ENCODE data around the gene MTR.

MTR gene

GRCh38 chr1:236759252-236759859 lies 35.7 kb upstream of the MTR start:
- Histone ChIP-seq H3K4me3 (ENCODE audit: low read depth in 1 of 2, low read length in 2 of 2) (no peak overlapping the region), H3K27me3 (ENCODE audit: low read depth, low read length) (no peaks in the 10 kb centered on the region), H3K27ac (ENCODE audit: low read length) (no peak overlapping the region), H3K36me3 (ENCODE audit: control insufficient read depth in 1 of 2, insufficient read depth in 2 of 2, low read length in 2 of 2) (no peaks in the 10 kb centered on the region), H3K4me1 (ENCODE audit: control insufficient read depth in 1 of 2, insufficient read depth in 2 of 2, low read length in 2 of 2) (no peaks in the 10 kb centered on the region), H3K9me3 (ENCODE audit: control insufficient read depth in 1 of 2, low read length in 2 of 2) (no peaks in the 10 kb centered on the region)

GRCh38 chr1:236760480-236760879 lies 34.6 kb upstream of the MTR start:
- H3K4me3 ChIP-seq (ENCODE audit: low read depth in 1 of 2, low read length in 2 of 2): no peak overlapping the region
- no peaks in the 10 kb centered on the region for H3K36me3 ChIP-seq (ENCODE audit: control insufficient read depth in 1 of 2, insufficient read depth in 2 of 2, low read length in 2 of 2)
- H3K9me3 ChIP-seq (ENCODE audit: control insufficient read depth in 1 of 2, low read length in 2 of 2): no peaks in the 10 kb centered on the region
- no peaks in the 10 kb centered on the region for H3K27me3 ChIP-seq (ENCODE audit: low read depth, low read length)
- no peaks in the 10 kb centered on the region for H3K4me1 ChIP-seq (ENCODE audit: control insufficient read depth in 1 of 2, insufficient read depth in 2 of 2, low read length in 2 of 2)
- no peak overlapping the region for H3K27ac ChIP-seq (ENCODE audit: low read length)

GRCh38 chr1:236760986-236761385 lies 34.1 kb upstream of the MTR start:
- no peaks in the 10 kb centered on the region for H3K4me1 ChIP-seq (ENCODE audit: control insufficient read depth in 1 of 2, insufficient read depth in 2 of 2, low read length in 2 of 2)

DNA sequence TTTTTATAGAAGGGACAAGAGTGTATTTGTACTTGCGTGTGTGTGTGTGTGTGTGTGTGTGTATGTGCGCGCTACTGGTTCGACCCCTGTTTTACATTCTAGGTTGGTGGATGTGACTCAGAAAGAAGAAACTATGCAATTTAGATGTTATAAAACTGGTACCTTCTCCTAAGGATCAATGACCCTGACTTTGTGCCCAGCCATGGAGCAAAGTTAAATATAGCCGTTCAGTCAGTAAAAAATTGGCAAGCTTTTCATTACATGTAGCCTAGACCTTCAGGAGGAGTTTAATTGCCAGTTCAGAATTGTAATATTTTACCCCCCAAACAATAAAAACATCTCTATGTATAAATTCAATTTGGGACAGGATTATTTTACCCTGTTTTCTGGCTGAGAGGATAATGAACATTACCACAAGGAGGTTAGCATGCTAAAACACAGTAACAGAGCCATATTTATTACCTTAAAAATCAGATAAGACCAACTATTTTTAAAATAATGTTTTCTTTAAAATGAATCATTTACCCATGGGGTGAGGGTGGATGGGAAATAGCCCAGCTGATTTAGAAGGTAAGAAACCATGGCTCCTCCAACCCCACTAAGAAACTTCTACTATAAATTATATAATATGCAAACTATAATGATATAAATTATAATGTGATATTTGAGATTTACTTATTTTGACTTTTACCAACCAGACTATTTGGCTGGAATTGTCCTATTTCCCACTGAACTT lies 33.5 kb upstream of the MTR start:
- no peaks in the 10 kb centered on the region for H3K27me3 ChIP-seq (ENCODE audit: low read depth, low read length)
- no peaks in the 10 kb centered on the region for H3K9me3 ChIP-seq (ENCODE audit: control insufficient read depth in 1 of 2, low read length in 2 of 2)
- H3K27ac ChIP-seq (ENCODE audit: low read length): no peak overlapping the region
- no peaks in the 10 kb centered on the region for H3K4me1 ChIP-seq (ENCODE audit: control insufficient read depth in 1 of 2, insufficient read depth in 2 of 2, low read length in 2 of 2)
- no peak overlapping the region for H3K4me3 ChIP-seq (ENCODE audit: low read depth in 1 of 2, low read length in 2 of 2)
- no peaks in the 10 kb centered on the region for H3K36me3 ChIP-seq (ENCODE audit: control insufficient read depth in 1 of 2, insufficient read depth in 2 of 2, low read length in 2 of 2)

More at GRCh38 chr1:236760986-236761385, 34.1 kb upstream of the MTR start:
- H3K27me3 ChIP-seq (ENCODE audit: low read depth, low read length): no peaks in the 10 kb centered on the region
- H3K27ac ChIP-seq (ENCODE audit: low read length): no peak overlapping the region
- no peaks in the 10 kb centered on the region for H3K9me3 ChIP-seq (ENCODE audit: control insufficient read depth in 1 of 2, low read length in 2 of 2)
- H3K36me3 ChIP-seq (ENCODE audit: control insufficient read depth in 1 of 2, insufficient read depth in 2 of 2, low read length in 2 of 2): no peaks in the 10 kb centered on the region
- H3K4me3 ChIP-seq (ENCODE audit: low read depth in 1 of 2, low read length in 2 of 2): no peak overlapping the region

- no peaks in the 10 kb centered on the region for H3K9me3 ChIP-seq (ENCODE audit: control insufficient read depth in 1 of 2, low read length in 2 of 2)
- no peaks in the 10 kb centered on the region for H3K27me3 ChIP-seq (ENCODE audit: low read depth, low read length)
- H3K27ac ChIP-seq (ENCODE audit: low read length): no peak overlapping the region
- no peaks in the 10 kb centered on the region for H3K36me3 ChIP-seq (ENCODE audit: control insufficient read depth in 1 of 2, insufficient read depth in 2 of 2, low read length in 2 of 2)
- H3K4me3 ChIP-seq (ENCODE audit: low read depth in 1 of 2, low read length in 2 of 2): no peak overlapping the region
- no peaks in the 10 kb centered on the region for H3K4me1 ChIP-seq (ENCODE audit: control insufficient read depth in 1 of 2, insufficient read depth in 2 of 2, low read length in 2 of 2)
Measured at GRCh38 chr1:236762410-236762809, 32.7 kb upstream of the MTR start.

- H3K27me3 ChIP-seq (ENCODE audit: low read depth, low read length): no peaks in the 10 kb centered on the region
- no peak overlapping the region for H3K4me3 ChIP-seq (ENCODE audit: low read depth in 1 of 2, low read length in 2 of 2)
- no peaks in the 10 kb centered on the region for H3K9me3 ChIP-seq (ENCODE audit: control insufficient read depth in 1 of 2, low read length in 2 of 2)
- no peaks in the 10 kb centered on the region for H3K4me1 ChIP-seq (ENCODE audit: control insufficient read depth in 1 of 2, insufficient read depth in 2 of 2, low read length in 2 of 2)
- H3K36me3 ChIP-seq (ENCODE audit: control insufficient read depth in 1 of 2, insufficient read depth in 2 of 2, low read length in 2 of 2): no peaks in the 10 kb centered on the region
- no peak overlapping the region for H3K27ac ChIP-seq (ENCODE audit: low read length)
Measured at GRCh38 chr1:236765831-236766230, 29.3 kb upstream of the MTR start.

- no peaks in the 10 kb centered on the region for H3K36me3 ChIP-seq (ENCODE audit: control insufficient read depth in 1 of 2, insufficient read depth in 2 of 2, low read length in 2 of 2)
- H3K27ac ChIP-seq (ENCODE audit: low read length): no peak overlapping the region
- H3K4me3 ChIP-seq (ENCODE audit: low read depth in 1 of 2, low read length in 2 of 2): no peak overlapping the region
- H3K4me1 ChIP-seq (ENCODE audit: control insufficient read depth in 1 of 2, insufficient read depth in 2 of 2, low read length in 2 of 2): no peaks in the 10 kb centered on the region
- no peaks in the 10 kb centered on the region for H3K9me3 ChIP-seq (ENCODE audit: control insufficient read depth in 1 of 2, low read length in 2 of 2)
- H3K27me3 ChIP-seq (ENCODE audit: low read depth, low read length): no peaks in the 10 kb centered on the region
Measured at GRCh38 chr1:236766506-236766905, 28.6 kb upstream of the MTR start.

GRCh38 chr1:236767276-236767675 lies 27.8 kb upstream of the MTR start:
- no peak overlapping the region for H3K27ac ChIP-seq (ENCODE audit: low read length)
- no peaks in the 10 kb centered on the region for H3K4me1 ChIP-seq (ENCODE audit: control insufficient read depth in 1 of 2, insufficient read depth in 2 of 2, low read length in 2 of 2)
- no peaks in the 10 kb centered on the region for H3K36me3 ChIP-seq (ENCODE audit: control insufficient read depth in 1 of 2, insufficient read depth in 2 of 2, low read length in 2 of 2)

DNA sequence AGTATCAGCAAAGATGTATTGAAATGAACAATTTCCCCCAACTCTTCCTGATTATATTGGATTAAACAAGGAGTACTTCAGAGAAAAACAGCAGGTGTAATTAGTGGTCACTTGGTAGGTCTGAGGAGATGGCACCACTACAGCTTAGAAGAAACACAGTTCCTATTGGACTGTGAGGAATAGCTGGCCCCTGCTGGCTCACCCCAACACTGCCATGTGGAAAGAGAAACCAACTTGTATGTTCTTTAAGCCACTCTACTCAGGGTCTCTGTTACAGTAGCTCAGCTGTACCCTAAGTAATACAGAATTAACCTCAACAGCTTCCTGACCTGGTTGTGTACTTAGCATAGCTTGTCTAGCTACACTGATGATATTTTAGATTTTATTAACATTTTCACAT lies 26.5 kb upstream of the MTR start:
- Histone ChIP-seq H3K27me3 (ENCODE audit: low read depth, low read length) (no peaks in the 10 kb centered on the region), H3K9me3 (ENCODE audit: control insufficient read depth in 1 of 2, low read length in 2 of 2) (no peaks in the 10 kb centered on the region), H3K36me3 (ENCODE audit: control insufficient read depth in 1 of 2, insufficient read depth in 2 of 2, low read length in 2 of 2) (no peaks in the 10 kb centered on the region), H3K27ac (ENCODE audit: low read length) (no peak overlapping the region), H3K4me1 (ENCODE audit: control insufficient read depth in 1 of 2, insufficient read depth in 2 of 2, low read length in 2 of 2) (no peaks in the 10 kb centered on the region), H3K4me3 (ENCODE audit: low read depth in 1 of 2, low read length in 2 of 2) (no peak overlapping the region)

More at GRCh38 chr1:236767276-236767675, 27.8 kb upstream of the MTR start:
- no peaks in the 10 kb centered on the region for H3K27me3 ChIP-seq (ENCODE audit: low read depth, low read length)
- no peaks in the 10 kb centered on the region for H3K9me3 ChIP-seq (ENCODE audit: control insufficient read depth in 1 of 2, low read length in 2 of 2)
- H3K4me3 ChIP-seq (ENCODE audit: low read depth in 1 of 2, low read length in 2 of 2): no peak overlapping the region

- H3K9me3 ChIP-seq (ENCODE audit: control insufficient read depth in 1 of 2, low read length in 2 of 2): no peaks in the 10 kb centered on the region
- no peaks in the 10 kb centered on the region for H3K36me3 ChIP-seq (ENCODE audit: control insufficient read depth in 1 of 2, insufficient read depth in 2 of 2, low read length in 2 of 2)
- no peak overlapping the region for H3K4me3 ChIP-seq (ENCODE audit: low read depth in 1 of 2, low read length in 2 of 2)
- no peak overlapping the region for H3K27ac ChIP-seq (ENCODE audit: low read length)
- no peaks in the 10 kb centered on the region for H3K27me3 ChIP-seq (ENCODE audit: low read depth, low read length)
- no peaks in the 10 kb centered on the region for H3K4me1 ChIP-seq (ENCODE audit: control insufficient read depth in 1 of 2, insufficient read depth in 2 of 2, low read length in 2 of 2)
Measured at GRCh38 chr1:236773919-236774318, 21.2 kb upstream of the MTR start.

DNA sequence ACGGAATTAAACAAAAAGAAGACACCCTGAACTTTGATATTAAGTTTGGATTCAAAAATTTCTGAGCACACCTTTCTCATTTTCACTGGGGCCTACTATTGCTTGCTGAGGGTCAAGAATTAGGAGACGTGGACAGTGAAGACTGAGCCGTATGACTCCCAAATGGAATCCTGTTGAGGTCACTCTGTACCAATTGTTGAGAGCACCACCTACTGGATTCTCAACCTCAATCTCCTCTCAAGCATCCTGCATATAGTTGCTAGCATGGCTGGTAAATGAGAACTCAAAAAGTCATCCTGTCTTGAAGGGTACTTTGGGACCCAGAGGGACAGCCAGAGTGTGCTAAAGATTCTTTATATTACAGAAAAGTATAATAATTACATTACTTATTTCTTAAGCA lies 20.2 kb upstream of the MTR start:
- H3K27ac ChIP-seq (ENCODE audit: low read length): no peak overlapping the region
- H3K4me1 ChIP-seq (ENCODE audit: control insufficient read depth in 1 of 2, insufficient read depth in 2 of 2, low read length in 2 of 2): no peaks in the 10 kb centered on the region
- H3K9me3 ChIP-seq (ENCODE audit: control insufficient read depth in 1 of 2, low read length in 2 of 2): peaks cover 5 to 8% of the 10 kb centered on the region in 2 donors
- no peaks in the 10 kb centered on the region for H3K36me3 ChIP-seq (ENCODE audit: control insufficient read depth in 1 of 2, insufficient read depth in 2 of 2, low read length in 2 of 2)
- no peak overlapping the region for H3K4me3 ChIP-seq (ENCODE audit: low read depth in 1 of 2, low read length in 2 of 2)
- H3K27me3 ChIP-seq (ENCODE audit: low read depth, low read length): no peaks in the 10 kb centered on the region

DNA sequence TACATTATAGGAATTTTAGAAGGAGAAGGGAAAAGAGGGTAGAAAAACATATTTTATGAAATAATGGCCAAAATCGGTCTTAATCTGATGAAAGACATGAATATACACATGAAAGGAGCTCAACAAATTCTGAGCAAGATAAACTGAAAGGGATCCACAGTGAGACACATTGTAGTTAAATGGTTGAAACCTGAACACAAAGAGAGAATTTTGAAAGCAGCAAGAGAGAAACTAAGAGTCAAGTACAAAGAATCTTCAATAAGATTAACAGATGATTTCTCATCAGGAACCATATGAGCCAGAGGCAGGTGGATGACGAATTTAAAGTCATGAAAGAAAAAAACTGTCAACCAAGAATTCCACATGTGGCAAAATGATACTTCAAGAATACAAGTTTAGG lies 15.8 kb upstream of the MTR start:
- Histone ChIP-seq H3K27ac (ENCODE audit: low read length) (no peak overlapping the region), H3K4me3 (ENCODE audit: low read depth in 1 of 2, low read length in 2 of 2) (no peak overlapping the region), H3K9me3 (ENCODE audit: control insufficient read depth in 1 of 2, low read length in 2 of 2) (peaks cover 5 to 8% of the 10 kb centered on the region in 2 donors), H3K4me1 (ENCODE audit: control insufficient read depth in 1 of 2, insufficient read depth in 2 of 2, low read length in 2 of 2) (no peaks in the 10 kb centered on the region), H3K27me3 (ENCODE audit: low read depth, low read length) (no peaks in the 10 kb centered on the region), H3K36me3 (ENCODE audit: control insufficient read depth in 1 of 2, insufficient read depth in 2 of 2, low read length in 2 of 2) (no peaks in the 10 kb centered on the region)

Data from muscle layer of duodenum (tissue), 2 donors.